Activated T-cell treated with anti-CD3 and anti-CD28 coated beads for 24 hours (primary cell): Measurements from ENCODE around the gene LGALS9.
"Not testable (repeated sequence)": the region's sequence is repeated elsewhere in the genome, so short reads cannot be mapped to it uniquely, and the experiment has no call there.

Source experiments
- DNase-seq: peaks from one replicate; pipeline ENCODE4 v3.0.0-alpha.2; 2020; ENCODE audit warnings: low read depth

LGALS9 gene

DNA sequence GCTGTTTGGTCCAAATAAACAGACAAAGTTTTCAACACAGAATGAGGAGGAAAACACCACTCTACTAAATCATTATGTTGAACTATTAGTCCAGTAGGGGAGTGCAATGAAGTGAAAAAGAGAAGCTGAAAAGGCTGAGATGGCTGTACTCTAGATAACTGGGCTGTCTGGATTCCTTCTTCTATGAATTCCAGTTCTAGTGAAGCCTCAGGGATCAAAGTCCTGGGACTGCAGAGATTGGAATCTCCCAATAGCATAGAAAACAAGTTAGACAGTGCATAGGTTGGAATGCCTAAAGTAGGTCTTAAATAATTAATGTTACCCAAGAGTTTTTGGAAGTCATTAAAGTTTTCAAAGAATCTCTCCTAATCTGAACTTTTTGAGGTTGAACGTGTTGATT, 59.9 kb downstream of the LGALS9 start:
- no peak for DNase-seq

GRCh38 chr17:27695254-27695814, 64.3 kb downstream of the LGALS9 start:
- not testable (repeated sequence) for DNase-seq
